OCI-LY3 (cell line): ENCODE measurements around the gene CELF2.

Experiments
- H2AFZ ChIP-seq: fragments of 200-600, 300-600 bp; shearing (Covaris generic); 2 replicates; pipeline ENCODE4 v1.6.0; 2014; ENCODE audit warnings: antibody characterized with exemption, low read depth, low read length
- H3K27ac ChIP-seq: fragments of 200-600, 300-600 bp; sonication (generic); 2 replicates; pipeline ENCODE4 v1.5.1; 2014; ENCODE audit warnings: mild to moderate bottlenecking, low read length, moderate library complexity, mixed read lengths
- H3K27me3 ChIP-seq: fragments of 200-600, 300-600 bp; sonication (generic); 2 replicates; pipeline ENCODE4 v1.6.1; 2014; ENCODE audit warnings: low read depth, low read length, mixed read lengths
- H3K36me3 ChIP-seq: fragments of 200-600, 300-600 bp; sonication (generic); replicated peaks from 2 replicates; pipeline ENCODE3; 2014; ENCODE audit warnings: low read depth, low read length, mixed read lengths
- H3K4me1 ChIP-seq: fragments of 300-600, 200-600 bp; sonication (generic); 2 replicates; pipeline ENCODE4 v1.6.1; 2014; ENCODE audit warnings: low read length, mixed read lengths
- H3K4me2 ChIP-seq: fragments of 200-600, 300-600 bp; sonication (generic); 2 replicates; pipeline ENCODE4 v1.6.1; 2014; ENCODE audit warnings: low read length, mixed read lengths
- H3K4me3 ChIP-seq: fragments of 300-600, 200-600 bp; sonication (generic); 2 replicates; pipeline ENCODE4 v1.5.1; 2014; ENCODE audit warnings: antibody characterized with exemption, mild to moderate bottlenecking, low read length, moderate library complexity
- H3K79me2 ChIP-seq: fragments of 300-600, 200-600 bp; shearing (Covaris generic); 2 replicates; pipeline ENCODE4 v1.6.1; 2014; ENCODE audit warnings: mild to moderate bottlenecking, low read length, mixed read lengths
- H3K9ac ChIP-seq: fragments of 300-600, 200-600 bp; shearing (Covaris generic); 2 replicates; pipeline ENCODE4 v1.6.0; 2014; ENCODE audit warnings: mild to moderate bottlenecking, low read length, moderate library complexity
- H3K9me3 ChIP-seq: fragments of 200-600, 300-600 bp; shearing (Covaris generic); 2 replicates; pipeline ENCODE4 v1.6.1; 2014; ENCODE audit warnings: low read length, mixed read lengths; ENCODE audit not compliant: insufficient read depth
- H4K20me1 ChIP-seq: fragments of 200-600, 300-600 bp; sonication (generic); 2 replicates; pipeline ENCODE4 v1.6.1; 2016; ENCODE audit warnings: low read length, mixed read lengths; ENCODE audit not compliant: insufficient read depth
- TF ChIP-seq, protein P1 (sequence below): fragments of 200-600, 300-600 bp; sonication (generic); IDR thresholded peaks from 2 replicates; pipeline ENCODE4 v1.5.1; 2014; ENCODE audit warnings: antibody characterized with exemption, low read length, low read depth

CELF2 gene

DNA sequence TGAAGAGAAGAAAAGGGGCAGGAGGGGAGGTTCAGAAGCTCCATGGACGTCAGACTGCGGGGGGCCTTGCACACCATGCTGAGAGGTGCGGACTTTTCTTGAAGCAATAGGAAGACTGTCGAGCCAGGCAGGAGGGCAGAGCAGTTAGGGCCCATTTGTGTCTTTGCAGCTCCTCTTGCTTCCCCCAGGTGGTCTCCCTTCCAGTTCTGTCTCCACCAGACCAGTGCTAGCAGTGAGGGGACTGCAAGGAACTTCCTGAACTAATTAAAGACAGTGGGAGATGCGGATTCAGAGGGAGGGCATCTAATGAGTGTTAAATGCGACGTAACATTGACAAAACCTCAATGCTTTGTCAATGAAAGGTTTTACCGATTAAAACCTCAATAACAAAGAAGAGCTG is 368.4 kb downstream of the CELF2 start:
- Histone ChIP-seq H3K36me3 (no peaks in the 10 kb centered on the region), H3K4me1 (peaks cover 8% of the 10 kb centered on the region), H3K4me2 (no peak overlapping the region), H3K9me3 (no peaks in the 10 kb centered on the region), H3K9ac (no peak overlapping the region), H4K20me1 (no peaks in the 10 kb centered on the region), H2AFZ (no peak overlapping the region), H3K27me3 (peaks cover 11% of the 10 kb centered on the region; the same call in 1 of the 2 replicates), H3K27ac (no peak overlapping the region), H3K4me3 (no peak overlapping the region), H3K79me2 (no peaks in the 10 kb centered on the region)
- TF ChIP-seq, protein P1, sequence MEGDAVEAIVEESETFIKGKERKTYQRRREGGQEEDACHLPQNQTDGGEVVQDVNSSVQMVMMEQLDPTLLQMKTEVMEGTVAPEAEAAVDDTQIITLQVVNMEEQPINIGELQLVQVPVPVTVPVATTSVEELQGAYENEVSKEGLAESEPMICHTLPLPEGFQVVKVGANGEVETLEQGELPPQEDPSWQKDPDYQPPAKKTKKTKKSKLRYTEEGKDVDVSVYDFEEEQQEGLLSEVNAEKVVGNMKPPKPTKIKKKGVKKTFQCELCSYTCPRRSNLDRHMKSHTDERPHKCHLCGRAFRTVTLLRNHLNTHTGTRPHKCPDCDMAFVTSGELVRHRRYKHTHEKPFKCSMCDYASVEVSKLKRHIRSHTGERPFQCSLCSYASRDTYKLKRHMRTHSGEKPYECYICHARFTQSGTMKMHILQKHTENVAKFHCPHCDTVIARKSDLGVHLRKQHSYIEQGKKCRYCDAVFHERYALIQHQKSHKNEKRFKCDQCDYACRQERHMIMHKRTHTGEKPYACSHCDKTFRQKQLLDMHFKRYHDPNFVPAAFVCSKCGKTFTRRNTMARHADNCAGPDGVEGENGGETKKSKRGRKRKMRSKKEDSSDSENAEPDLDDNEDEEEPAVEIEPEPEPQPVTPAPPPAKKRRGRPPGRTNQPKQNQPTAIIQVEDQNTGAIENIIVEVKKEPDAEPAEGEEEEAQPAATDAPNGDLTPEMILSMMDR: no peak
